BE2C (cell line): Measurements from ENCODE around the gene CREBRF.

Experiments used
- DNase-seq: peaks from one replicate; pipeline ENCODE4 v3.0.0-alpha.2; 2020
- H3K27me3 ChIP-seq: fragments of 250-450 bp; sonication (Bioruptor Pico); 2 replicates; pipeline ENCODE4 v1.5.1; 2020; ENCODE audit warnings: mild to moderate bottlenecking
- H3K36me3 ChIP-seq: fragments of 250-450 bp; sonication (Bioruptor Pico); 2 replicates; pipeline ENCODE4 v1.5.1; 2020; ENCODE audit warnings: mild to moderate bottlenecking
- H3K4me1 ChIP-seq: fragments of 250-450 bp; sonication (Bioruptor Pico); 2 replicates; pipeline ENCODE4 v1.5.1; 2020
- H3K4me3 ChIP-seq: 2 replicates; pipeline ENCODE4 v1.5.1; 2011; ENCODE audit warnings: low read depth, low read length
- H3K9me3 ChIP-seq: fragments of 250-450 bp; sonication (Bioruptor Pico); 2 replicates; pipeline ENCODE4 v1.5.1; 2020
- CTCF ChIP-seq: IDR thresholded peaks from 2 replicates; pipeline ENCODE4 v1.5.1; 2012; ENCODE audit warnings: mild to moderate bottlenecking, low read depth, low read length

The CREBRF gene

GRCh38 chr5:173051746-173052145, 4.4 kb upstream of the CREBRF start:
- H3K9me3 ChIP-seq: no peaks in the 10 kb centered on the region
- DNase-seq: no peak
- no peak for TF ChIP-seq CTCF
- H3K36me3 ChIP-seq: no peaks in the 10 kb centered on the region
- peaks cover 15% of the 10 kb centered on the region; the same call in 1 of the 2 replicates for H3K27me3 ChIP-seq
- H3K4me1 ChIP-seq: no peaks in the 10 kb centered on the region
- H3K4me3 ChIP-seq: no peak overlapping the region

GRCh38 chr5:173053041-173053440, 3.1 kb upstream of the CREBRF start:
- H3K4me3 ChIP-seq: no peak overlapping the region
- no peaks in the 10 kb centered on the region for H3K9me3 ChIP-seq
- H3K27me3 ChIP-seq: peaks cover 15% of the 10 kb centered on the region; the same call in 1 of the 2 replicates
- H3K36me3 ChIP-seq: no peaks in the 10 kb centered on the region
- no peak for DNase-seq
- TF ChIP-seq CTCF: no peak
- no peaks in the 10 kb centered on the region for H3K4me1 ChIP-seq

- H3K4me3 ChIP-seq: peak overlapping the region; percentile 81
- H3K4me1 ChIP-seq: no peaks in the 10 kb centered on the region
- no peak for DNase-seq
- H3K27me3 ChIP-seq: peaks cover 9% of the 10 kb centered on the region; the same call in 1 of the 2 replicates
- no peak for TF ChIP-seq CTCF
- no peaks in the 10 kb centered on the region for H3K36me3 ChIP-seq
- H3K9me3 ChIP-seq: no peaks in the 10 kb centered on the region
These were observed 970 bp upstream of the CREBRF start for GRCh38 chr5:173055042-173055721.

- Histone ChIP-seq H3K9me3 (no peaks in the 10 kb centered on the region), H3K36me3 (no peaks in the 10 kb centered on the region), H3K4me1 (no peaks in the 10 kb centered on the region), H3K27me3 (peaks cover 9% of the 10 kb centered on the region; the same call in 1 of the 2 replicates), H3K4me3 (peak overlapping the region; percentile 81)
- no peak for DNase-seq
- TF ChIP-seq CTCF: no peak
These were observed 500 bp upstream of the CREBRF start for GRCh38 chr5:173055722-173055982.

- H3K27me3 ChIP-seq: peaks cover 2% of the 10 kb centered on the region; the same call in 1 of the 2 replicates
- no peaks in the 10 kb centered on the region for H3K36me3 ChIP-seq
- no peaks in the 10 kb centered on the region for H3K9me3 ChIP-seq
- no peak for TF ChIP-seq CTCF
- peak overlapping the region; percentile 81 for H3K4me3 ChIP-seq
- peak; percentile 89 for DNase-seq
- no peaks in the 10 kb centered on the region for H3K4me1 ChIP-seq
These were observed 570 bp downstream of the CREBRF start for GRCh38 chr5:173056783-173057061.

GRCh38 chr5:173057062-173057924, 1.1 kb downstream of the CREBRF start:
- TF ChIP-seq CTCF: 0 out of 2 replicates have a peak, but pooled peaks have one; percentile 15
- no peaks in the 10 kb centered on the region for H3K36me3 ChIP-seq
- H3K4me3 ChIP-seq: peak overlapping the region; percentile 81
- H3K9me3 ChIP-seq: no peaks in the 10 kb centered on the region
- H3K27me3 ChIP-seq: no peaks in the 10 kb centered on the region
- peak; percentile 99 for DNase-seq
- no peaks in the 10 kb centered on the region for H3K4me1 ChIP-seq
